HG02938 (cell line): Measurements from ENCODE around the gene CFAP97D2.
A peak's percentile ranks its signal among the peaks of the same experiment; 100 is the strongest.
"Not testable (repeated sequence)": the region's sequence is repeated elsewhere in the genome, so short reads cannot be mapped to it uniquely, and the experiment has no call there.

Source experiments
- ATAC-seq: cut with Tn5 transposase; IDR thresholded peaks from one replicate; pipeline ENCODE4 v1.9.1; 2021; ENCODE audit warnings: mild to moderate bottlenecking, moderate library complexity; ENCODE audit not compliant: unreplicated experiment

CFAP97D2 gene

GRCh38 chr13:114230575-114230974 is 51.5 kb downstream of the CFAP97D2 start:
- no peak for ATAC-seq

DNA sequence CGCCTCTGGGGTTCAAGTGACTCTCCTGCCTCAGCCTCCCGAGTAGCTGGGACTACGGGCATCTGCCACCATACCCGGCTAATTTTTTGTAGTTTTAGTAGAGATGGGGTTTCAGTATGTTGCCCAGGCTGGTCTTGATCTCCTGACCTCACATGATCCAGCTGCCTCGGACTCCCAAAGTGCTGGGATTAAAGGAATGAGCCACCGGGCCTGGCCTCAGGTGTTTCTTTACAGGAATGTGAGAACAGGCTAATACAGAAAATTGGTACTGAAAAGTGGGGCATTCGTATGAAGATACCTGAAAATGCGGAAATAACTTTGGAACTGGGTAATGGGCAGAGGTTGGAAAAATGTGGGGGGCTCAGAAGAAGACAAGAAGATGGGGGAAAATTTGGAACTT is 52.8 kb downstream of the CFAP97D2 start:
- ATAC-seq, result no peak

GRCh38 chr13:114234266-114234644 is 55.2 kb downstream of the CFAP97D2 start:
- ATAC-seq, result no peak

DNA sequence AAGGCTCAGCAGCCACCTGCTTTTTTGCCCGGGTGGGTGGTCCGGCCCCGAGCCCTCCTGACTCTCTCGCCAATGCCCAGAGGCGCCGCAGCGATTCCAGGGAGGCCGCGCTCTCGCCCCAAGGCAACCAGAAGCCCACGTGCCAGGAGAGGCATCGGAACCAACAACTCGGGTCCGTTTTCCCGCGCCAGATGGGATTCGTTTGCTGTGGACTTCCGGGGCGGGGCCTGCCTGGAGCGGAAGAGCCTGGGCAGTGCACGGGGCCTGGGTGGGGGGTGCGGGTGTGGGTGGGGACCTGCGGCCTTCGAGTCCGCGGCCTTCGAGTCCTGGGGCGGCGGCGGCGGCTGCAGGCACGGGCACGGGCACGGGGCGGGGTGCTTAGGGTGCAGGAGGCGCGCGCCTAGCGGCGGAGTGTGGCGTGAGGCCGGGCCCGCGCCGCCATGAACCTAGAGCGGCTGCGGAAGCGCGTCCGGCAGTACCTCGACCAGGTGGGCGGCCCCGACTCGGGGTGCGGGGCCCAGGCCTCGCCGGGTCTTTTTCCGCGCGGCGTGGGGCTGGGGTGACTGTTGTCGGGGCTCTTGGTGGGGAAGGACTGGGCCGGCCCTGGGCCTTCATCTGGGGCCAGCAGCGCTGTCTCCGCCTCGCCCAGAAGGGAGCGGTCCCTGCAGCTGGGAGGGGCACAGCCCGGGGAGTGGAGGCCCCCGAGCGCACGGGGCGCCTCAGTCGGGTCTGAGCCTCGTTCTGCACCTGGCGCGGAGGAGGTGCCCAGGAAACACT is 55.8 kb downstream of the CFAP97D2 start, which contains the start of gene CDC16:
Gene CDC16, plus strand, starts transcription at position 253 of the 777 bp plus-strand sequence. Its CDS starts 188 bp downstream, at position 441.
- ATAC-seq, result peak; percentile 83

DNA sequence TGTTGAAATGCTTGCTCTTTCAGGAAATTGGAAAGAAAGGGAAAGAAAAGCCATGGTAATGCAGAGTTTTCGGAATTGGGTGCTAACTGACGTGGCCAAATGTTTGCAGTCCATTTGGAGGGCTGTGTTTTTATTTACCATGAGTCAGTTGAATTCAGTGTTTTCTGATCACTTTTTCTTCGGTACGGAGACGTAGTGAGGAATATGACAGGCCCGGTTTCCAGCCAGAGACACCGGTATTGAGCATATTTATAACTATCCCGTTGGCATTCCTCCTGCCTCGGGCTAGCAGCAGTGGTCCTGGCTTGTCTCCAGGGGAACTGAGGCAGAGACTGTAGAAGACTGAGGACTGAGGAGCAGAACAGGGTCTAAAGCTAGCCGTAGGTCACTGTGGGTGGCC is 56.6 kb downstream of the CFAP97D2 start:
- ATAC-seq, result no peak

DNA sequence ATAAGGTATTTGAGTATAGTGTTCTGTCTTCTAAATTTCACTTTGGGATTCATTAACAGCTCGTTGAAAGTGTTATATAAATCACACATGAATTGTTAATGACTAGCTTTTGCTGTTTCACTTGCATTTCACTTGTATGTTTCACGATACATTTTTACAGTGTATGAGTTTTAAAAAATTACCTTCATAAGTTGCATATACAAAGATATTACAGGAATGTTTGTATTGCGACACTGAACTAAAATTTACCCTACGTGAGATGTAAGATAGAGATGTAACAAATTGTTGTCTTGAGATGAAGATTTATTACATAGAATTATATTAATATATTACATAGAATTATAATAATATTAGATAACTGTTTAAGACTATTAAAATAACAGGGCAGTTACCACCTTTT is 57.2 kb downstream of the CFAP97D2 start:
- no peak for ATAC-seq

DNA sequence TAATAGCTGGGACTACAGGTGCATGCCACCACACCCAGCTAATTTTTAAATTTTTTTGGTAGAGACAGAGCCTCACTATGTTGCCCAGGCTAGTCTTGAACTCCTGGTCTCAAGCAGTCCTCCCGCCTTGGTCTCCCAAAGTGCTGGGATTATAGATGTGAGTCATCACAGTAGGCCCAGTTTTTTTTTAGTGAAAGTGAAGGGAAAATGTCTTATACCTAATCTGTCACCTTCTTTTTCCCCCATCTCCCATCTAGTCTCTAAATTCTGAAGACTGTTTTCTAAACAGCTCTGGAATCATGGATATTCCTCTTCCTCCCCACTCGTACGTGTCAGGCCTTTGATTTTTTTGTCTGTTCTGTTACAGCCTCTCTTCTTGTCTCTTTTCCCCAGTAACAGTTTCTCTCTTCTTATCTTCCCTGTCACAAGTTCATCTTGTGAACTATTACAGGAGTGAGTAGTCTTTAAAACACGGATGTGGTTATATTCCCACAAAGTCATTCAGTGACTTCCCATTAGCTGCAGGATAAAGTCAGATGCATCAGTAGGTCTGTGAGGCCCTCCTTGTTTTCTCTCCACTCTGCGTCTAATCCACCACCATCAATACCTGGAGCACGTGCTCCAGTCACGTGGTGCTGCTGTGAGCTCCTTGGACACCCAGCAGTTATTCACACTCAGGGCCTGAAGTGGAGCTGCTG is 58.5 kb downstream of the CFAP97D2 start:
- ATAC-seq, result no peak

GRCh38 chr13:114241918-114242317 is 62.9 kb downstream of the CFAP97D2 start:
- no peak for ATAC-seq

DNA sequence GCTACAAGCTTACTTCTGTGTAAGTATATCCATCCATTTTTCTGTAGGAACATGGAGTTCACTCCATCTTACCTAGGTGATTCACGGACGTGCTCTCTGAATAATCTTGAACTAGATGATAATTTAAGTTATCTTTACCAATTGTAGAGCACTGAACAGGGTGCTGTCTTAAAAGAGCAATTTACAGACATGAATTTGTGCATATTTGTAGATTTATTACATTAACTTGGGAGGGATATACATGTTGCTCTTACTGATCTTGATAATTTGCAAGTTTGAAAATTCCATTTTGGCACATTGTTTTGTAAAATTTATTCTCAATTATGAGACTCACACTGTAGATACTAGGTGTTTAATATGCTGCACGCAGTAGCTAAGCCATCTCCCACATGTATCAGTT is 64.9 kb downstream of the CFAP97D2 start:
- no peak for ATAC-seq

DNA sequence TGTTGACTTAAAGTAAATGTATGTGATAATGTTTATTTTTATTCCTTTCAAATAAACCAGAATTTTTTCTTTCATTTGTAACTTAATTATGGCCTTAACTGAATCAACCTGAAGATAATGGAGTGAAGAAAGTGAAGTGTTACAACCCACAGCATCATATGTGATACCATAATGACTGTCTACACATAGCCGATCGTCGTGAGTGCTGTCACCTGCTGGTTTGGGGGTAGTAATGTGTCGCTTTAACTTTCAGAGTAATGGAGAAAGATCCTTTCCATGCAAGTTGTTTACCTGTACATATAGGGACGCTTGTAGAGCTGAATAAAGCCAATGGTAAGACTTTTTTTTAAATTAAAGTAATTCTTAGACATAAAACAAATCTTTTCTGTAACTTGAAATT is 65.6 kb downstream of the CFAP97D2 start:
- no peak for ATAC-seq

DNA sequence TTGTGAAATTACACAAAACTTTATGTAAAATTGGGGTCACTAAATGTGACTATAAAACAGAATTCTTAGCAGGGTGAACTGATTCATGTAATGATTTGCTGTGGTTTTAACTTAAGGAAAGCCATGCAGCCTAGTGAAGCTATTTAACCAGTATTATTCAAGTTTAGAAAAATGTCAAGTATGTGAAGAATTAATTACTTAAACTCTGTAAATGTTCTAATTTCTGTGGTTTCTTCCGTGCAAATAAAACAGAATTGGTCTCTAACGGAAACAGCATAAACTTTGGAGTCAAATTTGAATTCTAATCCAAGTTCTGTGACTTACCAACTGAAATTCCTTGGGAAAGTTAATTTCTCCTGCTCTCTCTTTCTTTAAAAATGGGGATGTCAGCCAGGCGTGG is 69.0 kb downstream of the CFAP97D2 start:
- ATAC-seq, result no peak

DNA sequence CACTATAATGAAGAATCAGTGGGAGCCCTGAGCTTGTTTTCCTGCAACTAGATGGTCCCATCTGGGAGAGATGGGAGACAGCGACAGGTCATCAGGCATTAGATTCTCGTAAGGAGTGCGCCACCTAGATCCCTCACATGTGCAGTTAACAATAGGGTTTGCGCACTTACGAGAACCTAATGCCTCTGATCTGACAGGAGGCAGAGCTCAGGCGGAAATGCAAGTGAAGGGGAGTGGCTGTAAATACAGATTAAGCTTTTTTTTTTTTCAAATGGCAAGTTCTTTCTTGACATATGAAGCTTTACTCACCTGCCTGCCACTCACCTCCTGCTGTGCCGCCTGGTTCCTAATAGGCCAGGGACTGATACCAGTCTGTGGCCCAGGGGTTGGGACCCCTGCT is 70.0 kb downstream of the CFAP97D2 start:
- no peak for ATAC-seq

DNA sequence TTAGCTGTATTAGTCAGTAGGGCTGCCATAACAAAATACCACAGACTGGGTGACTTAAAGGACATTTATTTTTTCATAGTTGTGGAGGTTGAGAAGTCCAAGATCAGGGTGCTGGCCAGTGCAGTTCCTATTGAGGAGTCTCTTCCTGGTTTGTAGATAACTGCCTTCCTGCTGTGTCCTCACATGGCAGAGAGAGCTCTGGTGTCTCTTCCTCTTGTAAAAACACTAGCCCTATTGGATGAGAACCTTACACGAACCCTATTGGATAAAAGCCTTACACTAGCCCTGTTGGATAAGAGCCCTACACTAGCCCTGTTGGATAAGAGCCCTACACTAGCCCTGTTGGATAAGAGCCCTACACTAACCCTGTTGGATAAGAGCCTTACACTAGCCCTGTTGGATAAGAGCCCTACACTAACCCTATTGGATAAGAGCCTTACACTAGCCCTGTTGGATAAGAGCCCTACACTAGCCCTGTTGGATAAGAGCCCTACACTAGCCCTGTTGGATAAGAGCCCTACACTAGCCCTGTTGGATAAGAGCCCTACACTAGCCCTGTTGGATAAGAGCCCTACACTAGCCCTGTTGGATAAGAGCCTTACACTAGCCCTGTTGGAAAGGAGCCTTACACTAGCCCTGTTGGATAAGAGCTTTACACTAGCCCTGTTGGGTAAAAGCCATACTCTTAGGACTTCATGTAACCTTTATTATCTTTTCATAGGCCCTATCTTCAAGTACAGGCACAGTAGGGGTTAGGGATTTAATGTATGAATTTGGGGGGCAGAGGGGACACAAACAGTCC is 72.8 kb downstream of the CFAP97D2 start:
- ATAC-seq, result not testable (repeated sequence)

DNA sequence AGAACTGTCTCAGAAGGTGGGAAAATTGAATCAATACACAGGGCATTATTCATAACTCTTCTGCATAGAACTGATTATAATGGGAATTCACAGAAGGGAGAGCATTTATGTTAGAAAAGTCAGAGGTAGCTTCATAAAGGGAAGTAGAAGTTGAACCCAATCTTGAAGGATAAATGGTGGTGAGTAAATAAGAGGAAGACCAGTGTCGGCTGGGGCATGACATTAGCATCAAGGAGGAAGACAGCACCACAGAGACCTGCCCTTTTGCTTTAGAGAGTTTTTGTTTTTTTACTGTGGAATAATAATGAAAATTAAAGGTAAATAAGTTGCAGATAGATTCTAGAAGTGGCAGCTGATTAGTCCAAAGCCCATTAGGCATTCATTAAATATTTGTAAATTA is 77.5 kb downstream of the CFAP97D2 start:
- no peak for ATAC-seq

DNA sequence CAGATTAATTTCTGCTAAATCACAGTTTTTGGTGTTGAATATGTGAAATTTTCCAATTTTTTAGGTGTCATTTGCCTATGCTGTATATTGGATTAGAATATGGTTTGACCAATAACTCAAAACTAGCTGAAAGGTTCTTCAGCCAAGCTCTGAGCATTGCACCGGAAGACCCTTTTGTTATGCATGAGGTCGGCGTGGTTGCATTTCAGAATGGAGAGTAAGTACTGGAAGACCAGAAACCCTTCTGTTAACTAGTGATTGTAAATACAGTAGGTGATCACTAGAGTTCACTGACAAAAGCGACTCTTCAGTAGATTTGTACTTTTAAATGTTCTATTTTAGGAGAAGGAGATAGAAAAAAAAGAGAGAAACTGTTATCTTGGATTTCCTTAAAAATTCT is 78.0 kb downstream of the CFAP97D2 start:
- no peak for ATAC-seq

- ATAC-seq, result no peak
Measured at GRCh38 chr13:114258589-114258988, 79.5 kb downstream of the CFAP97D2 start.

DNA sequence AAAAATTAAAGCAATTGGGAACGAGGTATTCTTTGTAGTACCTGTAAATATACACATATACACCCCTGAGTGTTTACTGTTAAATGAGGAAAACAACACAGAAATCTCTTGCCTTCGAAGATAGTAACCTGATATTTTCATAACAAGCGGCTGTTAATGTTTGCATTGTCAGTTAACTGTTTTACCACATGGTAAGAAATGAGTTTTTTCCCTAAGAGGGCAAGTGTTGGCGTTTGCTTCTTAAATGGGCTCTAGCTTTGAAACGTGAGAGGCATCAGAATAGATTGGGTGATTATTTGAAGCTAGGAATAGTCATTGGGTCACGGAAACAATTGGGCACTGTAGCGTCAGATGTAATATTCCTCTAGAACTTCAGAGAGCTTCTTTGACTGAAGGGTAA is 80.3 kb downstream of the CFAP97D2 start:
- ATAC-seq, result no peak

GRCh38 chr13:114259974-114260373 is 80.9 kb downstream of the CFAP97D2 start:
- no peak for ATAC-seq

DNA sequence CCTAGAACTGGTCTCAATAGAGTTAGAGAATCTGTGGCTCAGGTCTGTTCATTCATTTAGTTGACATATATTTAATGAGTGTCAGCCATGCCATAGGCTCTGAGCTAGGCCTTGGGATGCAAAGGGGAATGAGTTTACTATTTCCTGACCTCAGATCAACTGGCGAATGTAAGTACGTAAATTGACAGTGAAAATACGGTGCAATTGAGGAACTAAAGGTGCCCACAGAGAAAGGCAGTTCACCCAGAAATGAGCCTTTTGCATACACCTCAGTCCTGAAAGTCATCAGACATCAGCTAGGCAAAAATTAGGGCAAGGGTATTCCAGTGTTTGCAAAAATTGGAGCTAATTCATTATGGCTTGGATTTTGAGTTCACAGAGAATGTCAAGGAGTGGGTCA is 81.8 kb downstream of the CFAP97D2 start:
- no peak for ATAC-seq

- no peak for ATAC-seq
Measured at GRCh38 chr13:114261328-114261965, 82.4 kb downstream of the CFAP97D2 start.

GRCh38 chr13:114263578-114263977 is 84.5 kb downstream of the CFAP97D2 start:
- no peak for ATAC-seq
